Measurements from ENCODE around the gene GNG7.

- TF ChIP-seq POLR2A (IDR thresholded peaks at IDR 0.05) (no peak), CTCF (IDR thresholded peaks at IDR 0.05) (no peak), EP300 (IDR thresholded peaks at IDR 0.05) (no peak), POLR2AphosphoS5 (IDR thresholded peaks at IDR 0.05) (no peak)
These were observed 206.7 kb downstream of the GNG7 start for GRCh38 chr19:2495651-2496316.
